Pons (tissue), 1 donor: ENCODE measurements around the gene GABPA.

ENCODE experiments used
- DNase-seq: peaks from one replicate; pipeline ENCODE4 v3.0.0-alpha.2; 2016; ENCODE audit warnings: low spot score

GABPA gene

GRCh38 chr21:25811186-25811585, 76.4 kb downstream of the GABPA start:
- no peak for DNase-seq

- DNase-seq, result no peak
These were observed 79.1 kb downstream of the GABPA start for GRCh38 chr21:25813917-25814316.

- DNase-seq, result no peak
These were observed 83.3 kb downstream of the GABPA start for GRCh38 chr21:25818121-25818520.

GRCh38 chr21:25818551-25818950, 83.8 kb downstream of the GABPA start:
- DNase-seq, result peak; percentile 7
